ENCODE results near the gene CEP70. TPM values are rescaled to one million over a fixed set of nuclear protein-coding genes. Genes with fewer than 3 reads are reported as not detected.
A peak's percentile ranks its signal among the peaks of the same experiment; 100 is the strongest.

The CEP70 gene
- total RNA-seq, 1 donor from 2014 or later = 6.5 TPM

- H3K27me3 Mint-ChIP-seq (ENCODE audit: low read depth, unreplicated experiment) = no peaks in the 10 kb centered on the region
These were observed 1.0 kb upstream of the CEP70 start for GRCh38 chr3:138594935-138595610.

GRCh38 chr3:138593488-138594149 lies 441 bp downstream of the CEP70 start:
- Histone ChIP-seq H3K36me3 (ENCODE audit: insufficient read depth, low read length) (no peaks in the 10 kb centered on the region), H3K4me3 (ENCODE audit: insufficient read depth, low read depth, low read length) (peak overlapping the region; percentile 90), H4K20me1 (ENCODE audit: insufficient read depth, low read length) (no peaks in the 10 kb centered on the region), H3K4me1 (ENCODE audit: insufficient read depth, low read length) (peaks cover 3% of the 10 kb centered on the region), H3K9ac (ENCODE audit: low read length) (peak overlapping the region; percentile 90), H2AFZ (ENCODE audit: low read depth, low read length) (peak overlapping the region; percentile 100), H3K4me2 (ENCODE audit: low read length) (peak overlapping the region; percentile 100), H3K79me2 (ENCODE audit: insufficient read depth, low read length) (no peaks in the 10 kb centered on the region), H3K27me3 (ENCODE audit: insufficient read depth, low read length) (no peaks in the 10 kb centered on the region), H3K27ac (ENCODE audit: low read depth, low read length) (peak overlapping the region; percentile 78), H3K9me3 (ENCODE audit: insufficient read depth, low read depth, low read length) (no peaks in the 10 kb centered on the region)
- H3K9me3 Mint-ChIP-seq (ENCODE audit: unreplicated experiment) = no peaks in the 10 kb centered on the region
- TF ChIP-seq CTCF (IDR thresholded peaks at IDR 0.05; ENCODE audit: insufficient read depth, low read depth, low read length) (no peak), EZH2 (IDR thresholded peaks at IDR 0.05; ENCODE audit: insufficient read depth, low read length) (no peak)
- no peaks in the 10 kb centered on the region for H3K36me3 Mint-ChIP-seq (ENCODE audit: low read depth, unreplicated experiment)
- no peaks in the 10 kb centered on the region for H3K27me3 Mint-ChIP-seq (ENCODE audit: low read depth, unreplicated experiment)
- H3K4me1 Mint-ChIP-seq (ENCODE audit: low read depth, unreplicated experiment) = peaks cover 3% of the 10 kb centered on the region
- no peak for DNase-seq (ENCODE audit: low read depth)
- no peak for FAIRE-seq
- H3K4me3 Mint-ChIP-seq (ENCODE audit: unreplicated experiment) = peak overlapping the region; percentile 92
- peak overlapping the region; percentile 26 for H3K27ac Mint-ChIP-seq (ENCODE audit: unreplicated experiment)

More at GRCh38 chr3:138594935-138595610, 1.0 kb upstream of the CEP70 start:
- Histone ChIP-seq H3K79me2 (ENCODE audit: insufficient read depth, low read length) (no peaks in the 10 kb centered on the region), H4K20me1 (ENCODE audit: insufficient read depth, low read length) (no peaks in the 10 kb centered on the region), H3K9me3 (ENCODE audit: insufficient read depth, low read depth, low read length) (no peaks in the 10 kb centered on the region), H3K4me2 (ENCODE audit: low read length) (peak overlapping the region; percentile 100), H3K4me3 (ENCODE audit: insufficient read depth, low read depth, low read length) (peak overlapping the region; percentile 90), H2AFZ (ENCODE audit: low read depth, low read length) (peak overlapping the region; percentile 100), H3K4me1 (ENCODE audit: insufficient read depth, low read length) (peaks cover 3% of the 10 kb centered on the region), H3K36me3 (ENCODE audit: insufficient read depth, low read length) (no peaks in the 10 kb centered on the region), H3K27me3 (ENCODE audit: insufficient read depth, low read length) (no peaks in the 10 kb centered on the region), H3K9ac (ENCODE audit: low read length) (peak overlapping the region; percentile 90), H3K27ac (ENCODE audit: low read depth, low read length) (no peak overlapping the region)
- Mint-ChIP-seq H3K27ac (ENCODE audit: unreplicated experiment) (no peak overlapping the region), H3K4me3 (ENCODE audit: unreplicated experiment) (peak overlapping the region; percentile 92), H3K36me3 (ENCODE audit: low read depth, unreplicated experiment) (no peaks in the 10 kb centered on the region), H3K4me1 (ENCODE audit: low read depth, unreplicated experiment) (peaks cover 3% of the 10 kb centered on the region), H3K9me3 (ENCODE audit: unreplicated experiment) (no peaks in the 10 kb centered on the region)
- FAIRE-seq (no peak), DNase-seq (ENCODE audit: low read depth) (no peak)
- TF ChIP-seq CTCF (IDR thresholded peaks at IDR 0.05; ENCODE audit: insufficient read depth, low read depth, low read length) (no peak), EZH2 (IDR thresholded peaks at IDR 0.05; ENCODE audit: insufficient read depth, low read length) (no peak)

GRCh38 chr3:138591392-138591791 lies 2.7 kb downstream of the CEP70 start:
- FAIRE-seq = no peak
- no peak overlapping the region for H3K27ac ChIP-seq (ENCODE audit: low read depth, low read length)
- no peaks in the 10 kb centered on the region for H3K27me3 ChIP-seq (ENCODE audit: insufficient read depth, low read length)
- Mint-ChIP-seq H3K27ac (ENCODE audit: unreplicated experiment) (no peak overlapping the region), H3K9me3 (ENCODE audit: unreplicated experiment) (no peaks in the 10 kb centered on the region), H3K4me3 (ENCODE audit: unreplicated experiment) (no peak overlapping the region), H3K4me1 (ENCODE audit: low read depth, unreplicated experiment) (no peaks in the 10 kb centered on the region), H3K36me3 (ENCODE audit: low read depth, unreplicated experiment) (no peaks in the 10 kb centered on the region), H3K27me3 (ENCODE audit: low read depth, unreplicated experiment) (no peaks in the 10 kb centered on the region)
- no peak overlapping the region for H3K4me2 ChIP-seq (ENCODE audit: low read length)
- no peak overlapping the region for H3K9ac ChIP-seq (ENCODE audit: low read length)
- H3K9me3 ChIP-seq (ENCODE audit: insufficient read depth, low read depth, low read length) = no peaks in the 10 kb centered on the region
- no peaks in the 10 kb centered on the region for H3K36me3 ChIP-seq (ENCODE audit: insufficient read depth, low read length)
- no peak overlapping the region for H3K4me3 ChIP-seq (ENCODE audit: insufficient read depth, low read depth, low read length)
- DNase-seq (ENCODE audit: low read depth) = no peak
- H4K20me1 ChIP-seq (ENCODE audit: insufficient read depth, low read length) = no peaks in the 10 kb centered on the region
- no peak overlapping the region for H2AFZ ChIP-seq (ENCODE audit: low read depth, low read length)
- no peak for TF ChIP-seq CTCF (IDR thresholded peaks at IDR 0.05; ENCODE audit: insufficient read depth, low read depth, low read length)
- no peak for TF ChIP-seq EZH2 (IDR thresholded peaks at IDR 0.05; ENCODE audit: insufficient read depth, low read length)
- peaks cover 3% of the 10 kb centered on the region for H3K4me1 ChIP-seq (ENCODE audit: insufficient read depth, low read length)
- H3K79me2 ChIP-seq (ENCODE audit: insufficient read depth, low read length) = no peaks in the 10 kb centered on the region
